ENCODE data around the gene LANCL2. TPM values are rescaled to one million over a fixed set of nuclear protein-coding genes. Genes with fewer than 3 reads are reported as not detected.
A peak's percentile ranks its signal among the peaks of the same experiment; 100 is the strongest.

LANCL2 gene
- total and polyA plus RNA-seq, 9 of the 15 experiments (the other 6 are each of a cell fraction or from before 2014, with no cell fraction given): 5.3 to 18.5 (median 13.5) TPM

DNA sequence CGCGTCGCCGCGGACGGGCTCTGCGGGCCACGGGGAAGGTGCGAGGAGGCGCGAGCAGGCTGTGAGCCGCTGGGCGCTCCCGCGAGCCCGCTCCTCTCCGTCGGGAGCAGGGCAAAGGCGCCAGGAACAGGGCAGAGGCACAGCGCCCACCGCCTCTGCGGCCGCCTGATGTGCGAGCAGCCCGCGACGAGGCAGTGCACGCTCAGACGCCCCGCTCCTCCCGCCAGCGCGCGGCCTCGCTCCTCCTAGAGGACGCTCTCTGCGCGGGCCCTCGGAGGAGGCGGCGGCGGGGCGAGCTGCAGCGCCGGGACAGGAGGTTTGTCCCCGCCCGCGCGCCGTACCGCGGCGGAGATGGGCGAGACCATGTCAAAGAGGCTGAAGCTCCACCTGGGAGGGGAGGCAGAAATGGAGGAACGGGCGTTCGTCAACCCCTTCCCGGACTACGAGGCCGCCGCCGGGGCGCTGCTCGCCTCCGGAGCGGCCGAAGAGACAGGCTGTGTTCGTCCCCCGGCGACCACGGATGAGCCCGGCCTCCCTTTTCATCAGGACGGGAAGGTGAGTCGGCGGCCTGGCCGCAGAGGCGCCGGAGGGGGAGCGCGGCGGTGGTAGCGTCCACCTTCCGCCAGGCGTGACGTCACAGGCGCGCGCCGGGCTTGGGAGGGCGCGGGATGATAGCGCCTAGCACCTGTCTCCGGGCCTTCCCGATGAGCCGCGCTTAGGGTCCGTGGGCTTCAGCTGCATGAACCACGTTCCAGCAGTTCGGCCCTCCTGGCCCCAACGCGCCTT, 731 bp downstream of the LANCL2 start (continued):
- TF ChIP-seq GTF3C2 (IDR thresholded peaks at IDR 0.05; ENCODE audit: borderline replicate concordance, extremely low read depth, insufficient read length) (no peak), FOXJ3 (CRISPR knock-in tag; IDR thresholded peaks at IDR 0.05) (no peak), POLR3G (IDR thresholded peaks at IDR 0.05; ENCODE audit: extremely low read depth, insufficient read length, insufficient replicate concordance) (no peak), CEBPB (tag; IDR thresholded peaks at IDR 0.05) (no peak), CHD4 (IDR thresholded peaks at IDR 0.05; ENCODE audit: insufficient read depth, insufficient replicate concordance, low read depth, low read length, poor library complexity, severe bottlenecking) (no peak), ZNF57 (CRISPR knock-in tag; IDR thresholded peaks at IDR 0.05) (no peak), XRCC5 (IDR thresholded peaks at IDR 0.05; ENCODE audit: low read depth, low read length) (no peak; the same call in 1 of the 2 replicates), LARP7 (IDR thresholded peaks at IDR 0.05) (no peak), ZNF143 (CRISPR knock-in tag; IDR thresholded peaks at IDR 0.05) (no peak)
- TF ChIP-seq, protein P1, sequence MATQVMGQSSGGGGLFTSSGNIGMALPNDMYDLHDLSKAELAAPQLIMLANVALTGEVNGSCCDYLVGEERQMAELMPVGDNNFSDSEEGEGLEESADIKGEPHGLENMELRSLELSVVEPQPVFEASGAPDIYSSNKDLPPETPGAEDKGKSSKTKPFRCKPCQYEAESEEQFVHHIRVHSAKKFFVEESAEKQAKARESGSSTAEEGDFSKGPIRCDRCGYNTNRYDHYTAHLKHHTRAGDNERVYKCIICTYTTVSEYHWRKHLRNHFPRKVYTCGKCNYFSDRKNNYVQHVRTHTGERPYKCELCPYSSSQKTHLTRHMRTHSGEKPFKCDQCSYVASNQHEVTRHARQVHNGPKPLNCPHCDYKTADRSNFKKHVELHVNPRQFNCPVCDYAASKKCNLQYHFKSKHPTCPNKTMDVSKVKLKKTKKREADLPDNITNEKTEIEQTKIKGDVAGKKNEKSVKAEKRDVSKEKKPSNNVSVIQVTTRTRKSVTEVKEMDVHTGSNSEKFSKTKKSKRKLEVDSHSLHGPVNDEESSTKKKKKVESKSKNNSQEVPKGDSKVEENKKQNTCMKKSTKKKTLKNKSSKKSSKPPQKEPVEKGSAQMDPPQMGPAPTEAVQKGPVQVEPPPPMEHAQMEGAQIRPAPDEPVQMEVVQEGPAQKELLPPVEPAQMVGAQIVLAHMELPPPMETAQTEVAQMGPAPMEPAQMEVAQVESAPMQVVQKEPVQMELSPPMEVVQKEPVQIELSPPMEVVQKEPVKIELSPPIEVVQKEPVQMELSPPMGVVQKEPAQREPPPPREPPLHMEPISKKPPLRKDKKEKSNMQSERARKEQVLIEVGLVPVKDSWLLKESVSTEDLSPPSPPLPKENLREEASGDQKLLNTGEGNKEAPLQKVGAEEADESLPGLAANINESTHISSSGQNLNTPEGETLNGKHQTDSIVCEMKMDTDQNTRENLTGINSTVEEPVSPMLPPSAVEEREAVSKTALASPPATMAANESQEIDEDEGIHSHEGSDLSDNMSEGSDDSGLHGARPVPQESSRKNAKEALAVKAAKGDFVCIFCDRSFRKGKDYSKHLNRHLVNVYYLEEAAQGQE (IDR thresholded peaks at IDR 0.05; ENCODE audit: borderline replicate concordance): peak; percentile 17; the same call in 1 of the 2 replicates
- TF ChIP-seq, protein P1 (CRISPR knock-in tag; IDR thresholded peaks at IDR 0.05; ENCODE audit: low read depth): peak; percentile 5; the same call in 1 of the 2 replicates
- TF ChIP-seq, protein P2, sequence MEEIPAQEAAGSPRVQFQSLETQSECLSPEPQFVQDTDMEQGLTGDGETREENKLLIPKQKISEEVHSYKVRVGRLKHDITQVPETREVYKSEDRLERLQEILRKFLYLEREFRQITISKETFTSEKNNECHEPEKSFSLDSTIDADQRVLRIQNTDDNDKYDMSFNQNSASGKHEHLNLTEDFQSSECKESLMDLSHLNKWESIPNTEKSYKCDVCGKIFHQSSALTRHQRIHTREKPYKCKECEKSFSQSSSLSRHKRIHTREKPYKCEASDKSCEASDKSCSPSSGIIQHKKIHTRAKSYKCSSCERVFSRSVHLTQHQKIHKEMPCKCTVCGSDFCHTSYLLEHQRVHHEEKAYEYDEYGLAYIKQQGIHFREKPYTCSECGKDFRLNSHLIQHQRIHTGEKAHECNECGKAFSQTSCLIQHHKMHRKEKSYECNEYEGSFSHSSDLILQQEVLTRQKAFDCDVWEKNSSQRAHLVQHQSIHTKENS (CRISPR knock-in tag; IDR thresholded peaks at IDR 0.05): no peak
- TF ChIP-seq, protein P3, sequence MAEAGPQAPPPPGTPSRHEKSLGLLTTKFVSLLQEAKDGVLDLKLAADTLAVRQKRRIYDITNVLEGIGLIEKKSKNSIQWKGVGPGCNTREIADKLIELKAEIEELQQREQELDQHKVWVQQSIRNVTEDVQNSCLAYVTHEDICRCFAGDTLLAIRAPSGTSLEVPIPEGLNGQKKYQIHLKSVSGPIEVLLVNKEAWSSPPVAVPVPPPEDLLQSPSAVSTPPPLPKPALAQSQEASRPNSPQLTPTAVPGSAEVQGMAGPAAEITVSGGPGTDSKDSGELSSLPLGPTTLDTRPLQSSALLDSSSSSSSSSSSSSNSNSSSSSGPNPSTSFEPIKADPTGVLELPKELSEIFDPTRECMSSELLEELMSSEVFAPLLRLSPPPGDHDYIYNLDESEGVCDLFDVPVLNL (CRISPR knock-in tag; IDR thresholded peaks at IDR 0.05; ENCODE audit: low read depth): peak; percentile 82; the same call in 1 of the 2 replicates
